DMS79 treated with DMSO at 0.1 percent for 48 hours (cell line): ENCODE data around the gene GPC3.
"Not testable (repeated sequence)": the region's sequence is repeated elsewhere in the genome, so short reads cannot be mapped to it uniquely, and the experiment has no call there.

Source experiments
- DNase-seq: peaks from one replicate; lab custom pipeline; 2025; lab: John Stamatoyannopoulos, UW

Gene GPC3

DNA sequence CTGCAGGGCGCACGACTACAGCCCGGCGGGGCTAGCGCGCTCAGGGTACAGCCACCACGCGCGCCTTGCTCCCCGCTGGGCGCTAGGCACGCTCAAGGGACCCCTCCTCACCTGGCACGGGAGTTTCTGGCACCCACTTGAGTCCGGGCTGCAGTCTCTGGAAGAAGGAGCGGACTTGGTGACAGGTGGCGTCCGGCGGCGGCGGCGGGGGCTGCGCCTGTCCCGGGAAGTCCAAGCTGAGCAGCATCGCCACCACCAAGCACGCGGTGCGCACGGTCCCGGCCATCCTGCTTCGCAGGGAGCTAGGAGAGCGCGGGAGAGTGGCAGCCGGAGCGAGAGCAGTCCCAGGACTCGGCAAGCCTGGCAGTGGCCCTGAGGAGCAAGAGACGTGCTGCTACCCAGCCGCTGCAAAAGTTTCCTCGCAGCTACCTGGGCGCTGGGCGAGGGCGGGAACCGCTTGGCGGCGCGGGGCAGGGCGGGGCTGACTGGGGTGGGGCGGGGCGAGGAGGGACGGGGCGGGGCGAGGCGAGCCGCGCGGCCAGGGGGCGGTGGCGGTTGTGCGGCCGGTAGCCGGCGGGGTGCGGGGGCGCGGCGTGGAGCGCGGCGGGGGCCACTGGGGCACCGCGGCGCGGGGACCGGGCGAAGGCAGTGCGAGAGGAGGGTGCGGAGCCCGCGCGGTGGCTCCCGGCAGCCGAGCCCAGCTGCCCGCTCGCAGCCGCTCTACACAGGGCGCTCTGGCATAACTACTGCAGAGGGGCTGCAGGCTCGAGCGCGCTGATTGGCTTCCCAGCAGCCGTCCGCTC, at the start of gene GPC3:
Gene GPC3, minus strand, starts transcription at position 431 of the 803 bp plus-strand sequence.
- DNase-seq = no peak

DNA sequence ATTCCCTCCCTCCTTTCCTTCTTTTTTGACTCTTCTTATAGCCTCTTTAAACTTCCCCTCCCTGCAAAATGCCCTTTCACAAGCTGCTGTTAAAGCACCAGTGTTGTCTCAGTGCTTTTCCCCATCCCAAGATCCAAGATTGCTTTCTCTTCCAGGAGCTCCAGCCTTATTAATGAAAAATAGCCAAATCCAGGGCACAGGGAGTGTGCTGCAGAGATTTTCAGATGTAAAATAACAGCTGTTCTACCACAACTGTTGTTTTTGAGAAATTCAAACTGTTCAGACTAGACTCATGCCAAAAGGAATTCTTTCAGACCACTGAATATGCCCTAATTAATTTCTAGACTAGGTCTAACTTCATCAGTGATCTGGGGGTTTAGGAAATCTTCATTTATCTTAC, 47.0 kb upstream of the GPC3 start:
- no peak for DNase-seq

DNA sequence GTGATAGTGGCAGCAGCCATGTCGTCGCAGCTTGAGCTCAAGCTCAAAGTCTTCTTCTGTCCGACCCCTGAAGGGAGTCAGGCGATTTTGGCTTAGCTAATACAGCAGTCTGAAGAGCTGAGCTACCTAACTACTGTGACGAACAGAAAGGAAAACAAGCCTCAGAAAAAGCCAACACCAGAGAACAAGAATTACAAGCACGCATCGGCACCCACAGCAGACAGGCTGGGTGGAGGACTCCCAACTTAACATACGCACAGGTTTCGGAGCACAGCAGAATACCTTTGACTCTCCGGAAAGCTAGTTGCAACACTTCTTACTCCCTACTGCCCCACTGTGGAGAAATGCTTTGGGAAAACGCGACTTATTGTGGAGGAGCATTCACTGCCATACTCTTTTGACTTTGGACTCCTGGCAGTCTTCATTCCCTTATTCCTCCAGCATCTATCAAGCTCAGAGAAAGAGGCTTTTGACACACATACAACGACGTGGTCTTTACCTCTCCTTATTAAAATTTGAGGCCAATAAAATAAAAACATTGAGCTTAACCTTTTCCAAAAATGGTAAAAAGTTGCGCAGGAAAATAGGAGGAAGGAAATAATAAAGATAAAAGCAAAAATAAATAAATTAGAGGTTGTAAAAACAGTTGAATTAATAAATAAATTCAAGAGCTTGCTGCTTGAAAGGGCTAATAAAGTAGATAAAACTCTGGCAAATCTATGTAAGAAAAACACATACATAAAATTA, 41.3 kb upstream of the GPC3 start:
- no peak for DNase-seq

DNA sequence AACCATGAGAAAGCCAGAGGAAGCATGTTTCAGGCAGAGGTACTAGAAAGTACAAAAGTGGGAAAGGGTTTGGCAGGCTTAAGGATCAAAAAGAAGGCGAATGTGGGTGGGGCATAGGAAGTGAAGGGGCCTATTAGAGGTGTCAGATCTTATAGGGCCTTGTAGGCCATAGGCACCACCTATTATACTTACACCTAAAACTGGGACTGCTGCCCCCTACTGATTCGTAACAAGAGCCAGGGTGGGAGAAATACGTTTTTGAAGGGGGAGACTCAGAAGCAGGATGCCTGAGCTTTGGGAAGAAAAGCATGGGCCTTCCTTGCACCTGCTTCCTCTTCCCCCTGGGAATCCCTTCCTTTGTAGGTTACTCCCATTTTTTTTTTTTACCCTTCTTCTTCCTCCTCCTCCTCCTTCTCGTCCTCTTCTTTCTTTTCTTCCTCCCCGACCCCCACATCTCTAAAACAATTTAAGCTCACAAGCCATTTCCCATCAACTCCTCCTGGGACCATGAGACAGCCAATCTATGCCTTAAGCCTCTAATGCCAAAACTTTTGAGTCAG, 40.7 kb upstream of the GPC3 start:
- DNase-seq = no peak

DNA sequence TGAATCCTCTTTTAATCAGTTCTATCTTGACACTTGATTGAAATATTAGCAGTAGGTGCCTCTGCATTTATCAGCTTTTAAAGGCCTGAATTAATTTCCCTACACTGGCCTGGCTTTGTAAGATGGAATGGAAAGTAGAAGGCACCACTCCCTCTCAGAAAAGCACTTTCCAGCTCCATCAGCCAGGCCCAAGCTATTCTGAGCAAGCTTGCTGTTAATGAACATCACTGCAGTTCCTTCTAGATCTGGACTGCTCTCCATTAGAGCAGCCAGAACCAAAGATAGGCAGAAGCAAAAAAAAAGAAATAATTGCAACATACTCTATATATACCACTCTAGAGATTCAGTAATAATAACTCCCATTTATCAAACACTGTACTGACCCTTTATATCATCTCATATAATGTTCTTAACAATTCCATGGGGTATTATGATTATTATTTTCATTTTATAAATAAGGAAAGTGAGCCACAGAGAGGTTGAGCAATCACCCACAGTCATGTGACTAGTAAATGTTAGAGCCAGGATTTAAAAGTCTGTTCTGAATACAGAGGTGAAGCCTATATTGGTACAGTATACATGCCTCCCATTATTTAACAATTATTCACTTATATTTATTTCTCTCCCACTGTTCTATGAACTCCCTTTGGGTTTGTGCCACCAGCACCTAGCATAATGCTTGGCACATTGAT, 39.4 kb upstream of the GPC3 start:
- DNase-seq = no peak

- DNase-seq = no peak
These were observed 38.5 kb upstream of the GPC3 start for GRCh38 chrX:134023851-134024281.

- no peak for DNase-seq
These were observed 35.5 kb upstream of the GPC3 start for GRCh38 chrX:134020910-134021309.

DNA sequence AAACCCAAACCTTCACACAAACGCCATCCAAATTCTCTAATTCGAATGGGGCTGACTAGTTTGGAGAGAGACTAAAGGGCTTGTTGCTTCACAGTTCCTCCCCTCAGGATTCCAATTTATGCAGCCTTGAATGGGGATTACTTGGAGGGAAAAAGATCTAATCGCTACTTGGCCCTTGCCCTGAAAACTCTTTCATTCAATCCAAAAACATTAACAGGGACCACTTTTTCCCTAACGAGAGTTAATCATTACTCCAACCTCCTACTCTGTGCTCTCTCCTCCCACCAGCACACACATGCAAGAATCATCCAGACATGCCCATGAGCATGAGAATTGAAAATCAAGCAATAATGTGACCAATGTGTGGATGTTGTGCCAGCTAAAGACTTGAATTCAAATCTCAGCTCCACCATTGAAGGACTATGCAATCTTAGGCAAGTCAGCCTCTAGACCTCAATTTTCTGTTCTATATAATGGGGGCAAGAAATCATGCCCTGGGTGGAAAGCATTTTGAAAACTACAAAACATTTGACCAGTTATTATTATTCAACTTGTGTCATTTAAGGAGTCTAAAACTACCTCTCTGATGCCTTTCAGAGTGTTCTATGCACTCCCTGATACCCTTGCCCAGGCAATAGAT, 34.3 kb upstream of the GPC3 start:
- no peak for DNase-seq

GRCh38 chrX:134016309-134016708, 30.9 kb upstream of the GPC3 start:
- not testable (repeated sequence) for DNase-seq

DNA sequence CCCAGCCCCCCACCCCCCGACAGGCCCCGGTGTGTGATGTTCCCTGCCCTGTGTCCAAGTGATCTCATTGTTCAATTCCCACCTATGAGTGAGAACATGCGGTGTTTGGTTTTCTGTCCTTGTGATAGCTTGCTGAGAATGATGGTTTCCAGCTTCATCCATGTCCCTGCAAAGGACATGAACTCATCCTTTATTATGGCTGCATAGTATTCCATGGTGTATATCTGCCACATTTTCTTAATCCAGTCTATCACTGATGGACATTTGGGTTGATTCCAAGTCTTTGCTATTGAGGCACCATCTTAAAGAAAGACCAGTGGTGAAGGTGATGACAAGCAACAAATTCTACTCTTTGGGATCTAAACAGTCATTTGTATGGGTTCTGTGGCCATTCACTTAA, 30.1 kb upstream of the GPC3 start:
- DNase-seq = not testable (repeated sequence)

- DNase-seq = no peak
These were observed 28.1 kb upstream of the GPC3 start for GRCh38 chrX:134013524-134013923.

DNA sequence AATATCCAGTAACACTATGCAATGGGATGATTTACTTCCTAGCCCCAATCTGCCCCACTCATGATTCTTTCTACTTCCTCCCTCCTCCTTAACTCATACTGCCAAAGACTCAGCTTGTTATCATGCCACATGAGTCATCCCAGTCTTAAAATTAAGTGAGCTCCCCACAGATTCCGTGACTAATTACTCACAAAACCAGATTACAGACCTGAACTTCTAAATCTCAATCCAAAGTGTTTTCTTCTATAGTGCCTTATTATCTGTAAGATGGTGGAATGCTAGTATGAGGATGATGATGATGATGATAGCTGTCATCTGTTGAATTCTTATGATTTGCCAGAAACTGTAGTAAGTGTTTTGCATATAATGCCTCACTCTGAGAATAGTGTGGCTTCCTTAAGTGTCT, 27.7 kb upstream of the GPC3 start:
- no peak for DNase-seq

DNA sequence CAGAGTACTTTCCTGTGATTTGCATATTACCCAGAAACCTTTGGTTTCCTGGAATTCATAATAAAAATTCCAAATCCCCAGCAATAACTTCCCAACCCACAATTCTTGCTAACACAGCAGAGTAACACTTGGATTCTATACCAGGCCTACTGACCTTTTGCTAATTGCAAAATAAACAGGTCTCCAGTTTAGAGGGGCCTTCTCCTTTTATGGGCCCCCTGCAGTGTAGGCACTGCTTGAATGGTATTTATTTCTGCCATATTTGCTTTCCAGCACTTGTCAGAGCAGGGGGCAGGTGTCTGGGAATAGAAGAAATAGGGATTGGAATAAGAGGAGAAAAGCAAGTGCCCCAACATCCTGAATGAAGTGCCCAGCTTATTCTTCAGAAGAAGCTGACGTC, 25.3 kb upstream of the GPC3 start:
- DNase-seq = no peak

DNA sequence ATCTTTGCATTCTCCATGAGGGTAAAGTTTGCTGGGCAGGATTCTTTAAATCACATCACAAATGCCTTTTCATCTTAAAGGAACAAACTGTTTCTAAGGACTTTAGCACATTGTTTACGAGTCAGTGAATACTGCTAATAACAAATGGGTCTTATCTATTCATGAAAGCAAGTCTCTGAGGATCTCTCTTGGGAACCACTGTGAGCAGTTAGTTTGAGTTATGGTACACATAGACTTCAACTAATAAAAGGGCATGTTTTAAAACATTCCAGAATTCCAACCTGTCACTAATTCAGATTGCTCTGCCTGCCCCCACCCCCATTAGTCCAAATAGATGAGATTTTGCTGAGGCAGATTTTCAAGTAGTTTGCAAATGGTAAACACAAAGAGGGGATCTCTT, 22.3 kb upstream of the GPC3 start:
- DNase-seq = no peak

DNA sequence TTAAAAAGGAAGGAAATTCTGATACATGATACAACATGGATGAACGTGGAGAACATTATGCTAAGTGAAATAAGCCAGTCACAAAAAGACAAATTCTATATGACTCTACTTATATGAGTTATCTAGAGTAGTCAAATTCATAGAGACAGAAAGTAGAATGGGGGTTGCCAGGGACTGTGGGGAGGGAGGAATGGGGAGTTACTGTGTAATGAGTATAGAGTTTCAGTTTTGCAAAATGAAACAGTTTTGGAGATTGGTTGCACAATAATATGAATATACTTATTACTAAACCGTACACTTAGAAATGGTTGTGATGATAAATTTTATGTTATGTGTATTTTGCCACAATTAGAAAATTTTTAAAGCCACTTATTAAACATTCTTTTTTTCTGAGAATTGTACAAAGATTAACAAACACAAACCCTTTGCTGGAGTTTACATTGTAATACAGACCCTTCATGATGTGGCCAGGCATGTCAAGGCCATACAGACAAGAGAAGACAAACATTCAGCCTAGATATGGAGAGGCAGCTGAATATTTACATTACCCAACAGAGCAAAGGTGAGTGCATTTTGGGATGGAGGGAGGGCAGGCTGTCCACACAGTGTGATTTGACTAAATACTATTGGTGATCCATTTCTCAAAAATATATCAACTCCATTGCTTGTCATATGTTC, 21.2 kb upstream of the GPC3 start:
- no peak for DNase-seq

- DNase-seq = no peak
These were observed 18.7 kb upstream of the GPC3 start for GRCh38 chrX:134004084-134004483.

DNA sequence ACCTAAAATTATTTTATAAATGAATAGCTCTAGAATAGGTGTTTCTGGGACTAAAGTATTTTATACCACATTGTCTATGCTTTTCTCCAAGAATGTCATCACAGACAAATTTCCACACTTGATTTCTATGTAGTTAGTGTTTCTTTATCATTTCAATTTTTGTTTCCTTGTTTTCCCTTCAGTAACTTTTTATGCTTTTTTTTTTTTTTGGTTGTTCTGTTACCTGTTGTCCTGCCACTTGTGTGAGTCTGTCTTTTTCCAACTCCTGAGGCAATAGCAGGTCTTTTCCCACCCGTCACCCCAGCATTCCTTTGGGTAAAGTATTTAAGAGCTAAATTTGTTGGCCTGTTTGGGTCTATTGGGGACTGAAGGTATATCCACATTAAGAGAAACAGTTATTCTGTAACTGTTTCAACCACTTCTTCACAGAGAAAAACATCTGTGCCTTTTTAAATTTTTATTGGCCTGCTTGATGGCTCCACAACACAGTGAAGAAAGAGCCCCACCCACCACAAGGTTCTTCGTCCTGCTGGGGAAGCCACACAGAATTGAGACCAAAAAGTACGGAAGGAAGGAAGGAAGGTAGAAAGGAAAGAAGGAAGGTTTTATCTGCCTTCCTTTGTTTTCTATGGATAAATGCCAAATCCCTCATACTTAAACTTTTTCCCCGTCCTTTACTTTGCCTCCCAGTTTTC, 17.7 kb upstream of the GPC3 start:
- DNase-seq = no peak

DNA sequence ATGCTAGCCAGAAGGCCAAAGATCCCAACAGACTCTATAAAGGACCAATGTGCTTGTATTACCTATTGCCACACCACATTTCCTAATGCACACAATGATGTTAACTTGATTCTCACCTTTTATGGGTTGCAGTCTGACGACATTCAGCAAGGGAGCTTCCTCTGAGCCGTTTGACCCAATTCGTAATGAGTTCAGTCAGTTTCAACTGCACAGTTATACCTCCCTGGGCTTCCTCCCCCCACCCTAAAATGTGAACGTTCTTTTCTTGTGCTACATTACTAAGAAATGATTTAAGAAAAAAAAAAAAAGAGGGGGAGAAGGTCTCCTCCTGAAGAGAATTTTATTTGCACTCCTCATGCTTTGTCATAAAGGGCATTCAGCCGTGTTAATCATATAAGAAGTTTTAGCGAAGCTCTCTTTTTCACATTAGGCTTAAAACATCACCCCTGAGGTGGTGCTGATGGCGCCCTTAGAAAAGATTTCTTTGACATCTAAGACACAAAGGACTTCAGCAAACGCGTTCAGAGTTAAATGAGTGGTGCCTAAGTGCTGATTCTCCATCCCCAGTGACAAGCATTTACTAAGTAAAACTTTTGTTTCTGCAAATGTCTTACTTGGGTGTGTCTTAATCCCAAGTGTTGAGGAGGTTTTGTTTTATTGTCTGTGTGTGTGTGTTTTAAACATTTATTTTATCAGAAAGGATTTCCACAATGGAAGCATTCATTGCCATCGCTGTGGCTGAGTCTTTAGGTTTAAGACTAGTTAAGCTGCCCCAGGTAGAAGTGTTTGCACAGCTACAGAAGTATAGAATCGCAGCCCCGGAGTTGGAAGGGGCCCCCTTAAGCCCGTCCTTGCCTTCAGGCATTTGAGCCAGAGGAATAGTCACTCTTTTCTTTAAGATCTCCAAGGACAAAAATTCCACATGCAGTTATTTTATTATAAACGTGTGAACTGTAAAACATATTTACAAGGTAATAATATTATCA, 15.2 kb upstream of the GPC3 start:
- DNase-seq = no peak

GRCh38 chrX:133999031-133999705, 13.8 kb upstream of the GPC3 start:
- no peak for DNase-seq
